HCT116 (cell line): Measurements from ENCODE around the gene SMIM14.

Source experiments
- CTCF ChIP-seq, 3 experiments: fragments of 200-600 bp in 1 of 3; sonication (generic) in 1 of 3; IDR thresholded peaks in 2 of 3; conservative IDR thresholded peaks in 1 of 3; 2 replicates each; pipeline ENCODE4 v1.5.1; 2012 to 2017; ENCODE audit warnings: low read depth in 2 of 3, low read length in 2 of 3, antibody characterized with exemption in 1 of 3, borderline replicate concordance in 1 of 3, control low read depth in 1 of 3, mild to moderate bottlenecking in 1 of 3, mixed read lengths in 1 of 3, mixed run types in 1 of 3, moderate library complexity in 1 of 3; ENCODE audit not compliant: insufficient read depth in 1 of 3
- EZH2 ChIP-seq: fragments of 200-600 bp; sonication (generic); IDR thresholded peaks from 2 replicates; pipeline ENCODE4 v1.6.1; 2017; ENCODE audit warnings: antibody characterized with exemption, mixed run types
- EZH2phosphoT487 ChIP-seq: fragments of 200-600 bp; IDR thresholded peaks from 2 replicates; pipeline ENCODE4 v1.6.1; 2018; ENCODE audit warnings: antibody characterized with exemption, borderline replicate concordance
- MAX ChIP-seq: IDR thresholded peaks from 2 replicates; pipeline ENCODE4 v1.6.1; 2012
- POLR2A ChIP-seq: IDR thresholded peaks from 2 replicates; pipeline ENCODE4 v1.7.0; 2011; ENCODE audit warnings: borderline replicate concordance; ENCODE audit not compliant: insufficient read depth, insufficient read length; ENCODE audit errors: extremely low read depth
- POLR2AphosphoS5 ChIP-seq: IDR thresholded peaks from 2 replicates; pipeline ENCODE4 v1.6.1; 2011; ENCODE audit warnings: mild to moderate bottlenecking, low read depth, low read length, moderate library complexity
- SIN3A ChIP-seq: IDR thresholded peaks from 2 replicates; pipeline ENCODE4 v1.6.1; 2012; ENCODE audit warnings: low read depth
- YY1 ChIP-seq: IDR thresholded peaks from 2 replicates; pipeline ENCODE4 v1.6.1; 2011; ENCODE audit warnings: low read length, low read depth, moderate library complexity, mild to moderate bottlenecking; ENCODE audit not compliant: insufficient replicate concordance; ENCODE audit errors: extremely low read depth
- ZBTB33 ChIP-seq: IDR thresholded peaks from 2 replicates; pipeline ENCODE4 v1.6.1; 2011; ENCODE audit warnings: mild to moderate bottlenecking, low read length, moderate library complexity; ENCODE audit not compliant: insufficient replicate concordance; ENCODE audit errors: extremely low read depth
- ZNF274 ChIP-seq: fragments of 200-500 bp; sonication (Bioruptor generic); IDR thresholded peaks from 2 replicates; pipeline ENCODE4 v1.6.1; 2014; ENCODE audit warnings: mild to moderate bottlenecking, low read depth, low read length, inconsistent platforms

- TF ChIP-seq CTCF (IDR thresholded peaks at IDR 0.05 in 2 of 3, conservative IDR thresholded peaks at IDR 0.05 in 1 of 3; ENCODE audit: borderline replicate concordance in 1 of 3, insufficient read depth in 1 of 3, low read depth in 2 of 3, low read length in 2 of 3) (no peak), MAX (no peak), POLR2AphosphoS5 (no peak), SIN3A (no peak), EZH2phosphoT487 (no peak), POLR2A (no peak), ZBTB33 (no peak), ZNF274 (no peak), YY1 (no peak), EZH2 (no peak)
These were observed 134.1 kb downstream of the SMIM14 start for GRCh38 chr4:39504538-39504937.
